CD4-positive, alpha-beta T cell treated with Interleukin-17A for 4 hours (primary cell): ENCODE data around the gene PLXND1.

ENCODE experiments used
- DNase-seq: peaks from one replicate; pipeline ENCODE4 v3.0.0-alpha.2; 2020; ENCODE audit warnings: mixed read lengths

The PLXND1 gene

GRCh38 chr3:129626744-129627349 is 20.4 kb upstream of the PLXND1 start:
- peak; percentile 74 for DNase-seq

DNA sequence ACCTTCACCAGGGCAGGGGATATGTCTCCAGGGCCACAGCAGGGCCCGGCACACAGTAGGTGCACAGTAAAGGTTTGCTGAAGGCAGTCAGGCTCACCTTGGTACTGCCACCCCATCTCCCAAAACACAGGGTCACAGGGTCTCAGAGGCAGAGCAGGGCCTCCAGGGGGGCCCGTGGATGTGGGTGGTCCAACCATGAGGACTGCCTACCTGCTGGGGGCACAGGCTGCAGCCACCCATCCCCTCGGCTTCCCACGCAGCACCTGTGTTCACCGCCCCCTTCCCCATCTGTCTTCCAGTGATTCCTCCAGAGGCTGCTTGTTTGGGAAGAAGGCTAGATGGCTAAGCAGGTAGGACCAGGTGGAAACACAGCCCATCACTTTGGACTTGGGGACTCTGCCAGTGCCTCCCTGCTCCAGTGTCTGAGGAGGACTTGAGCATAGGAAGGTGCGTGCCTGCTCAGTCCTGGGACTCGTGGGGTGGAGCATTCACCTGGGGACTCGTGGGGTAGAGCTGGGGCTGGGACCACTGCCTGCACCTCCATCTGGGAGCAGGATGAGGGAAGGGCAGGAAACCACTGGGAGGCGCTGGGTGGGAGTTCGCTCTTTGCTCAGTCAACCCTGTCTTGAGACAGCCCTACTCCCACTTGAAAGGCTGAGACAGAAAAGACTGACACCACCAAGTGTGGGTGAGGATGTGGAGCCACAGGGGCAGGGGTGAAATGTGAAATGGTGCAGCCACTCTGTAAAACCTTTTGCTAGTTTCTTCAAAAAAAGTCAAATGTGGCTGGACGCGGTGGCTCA is 18.8 kb upstream of the PLXND1 start:
- no peak for DNase-seq

DNA sequence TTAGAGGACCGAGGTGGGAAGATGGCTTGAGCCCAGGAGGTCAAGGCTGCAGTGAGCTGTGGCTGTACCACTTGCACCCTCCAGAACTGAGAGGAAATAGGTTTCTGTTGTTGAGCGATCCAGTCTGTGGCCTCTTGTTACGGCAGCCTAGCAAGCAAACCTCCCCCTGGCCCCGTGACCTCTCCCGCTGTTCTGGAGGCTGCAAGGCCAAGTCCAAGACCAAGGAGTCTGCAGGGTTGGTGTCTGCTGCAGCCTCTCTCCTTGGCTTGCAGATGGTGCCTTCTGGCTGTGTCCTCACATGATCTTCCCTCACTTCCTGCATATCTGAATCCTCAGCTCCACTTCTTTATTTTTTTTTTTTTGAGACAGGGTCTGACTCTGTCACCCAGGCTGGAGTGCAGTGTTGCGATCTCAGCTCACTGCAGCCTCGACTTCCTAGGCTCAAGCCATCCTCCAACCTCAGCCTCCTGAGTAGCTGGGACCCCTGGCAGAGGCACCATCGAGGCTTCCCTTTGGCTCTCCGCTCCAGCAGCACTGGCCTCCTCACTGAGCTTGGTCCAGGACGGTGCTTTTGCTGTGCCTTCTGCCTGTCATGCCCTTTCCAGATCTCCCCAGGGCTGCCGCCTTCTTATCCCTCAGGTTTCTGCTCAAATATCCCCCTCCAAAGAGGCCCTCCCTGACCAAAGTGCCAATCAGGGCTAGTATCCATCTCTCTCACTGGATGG is 18.0 kb upstream of the PLXND1 start:
- no peak for DNase-seq

GRCh38 chr3:129623447-129624118 is 17.1 kb upstream of the PLXND1 start:
- no peak for DNase-seq

DNA sequence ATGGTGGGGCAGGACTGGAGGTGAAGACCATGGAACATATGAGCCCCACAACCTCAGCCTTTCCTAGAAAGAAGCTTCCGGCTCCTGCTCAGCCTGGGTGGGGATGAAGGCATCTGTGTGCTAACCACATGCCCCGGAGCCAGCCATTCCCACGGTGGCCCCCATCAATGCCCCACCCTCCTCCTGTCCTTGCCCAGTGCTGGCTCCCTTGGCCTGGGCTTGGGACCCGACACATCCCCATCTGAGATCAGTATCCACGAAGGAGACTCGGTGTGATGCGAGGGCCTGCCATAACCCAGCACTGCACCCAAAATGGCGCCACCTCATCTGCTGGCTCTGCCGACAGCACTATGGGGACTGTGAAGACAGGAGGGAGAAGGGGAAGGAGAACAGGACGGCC is 16.5 kb upstream of the PLXND1 start:
- DNase-seq = no peak

DNA sequence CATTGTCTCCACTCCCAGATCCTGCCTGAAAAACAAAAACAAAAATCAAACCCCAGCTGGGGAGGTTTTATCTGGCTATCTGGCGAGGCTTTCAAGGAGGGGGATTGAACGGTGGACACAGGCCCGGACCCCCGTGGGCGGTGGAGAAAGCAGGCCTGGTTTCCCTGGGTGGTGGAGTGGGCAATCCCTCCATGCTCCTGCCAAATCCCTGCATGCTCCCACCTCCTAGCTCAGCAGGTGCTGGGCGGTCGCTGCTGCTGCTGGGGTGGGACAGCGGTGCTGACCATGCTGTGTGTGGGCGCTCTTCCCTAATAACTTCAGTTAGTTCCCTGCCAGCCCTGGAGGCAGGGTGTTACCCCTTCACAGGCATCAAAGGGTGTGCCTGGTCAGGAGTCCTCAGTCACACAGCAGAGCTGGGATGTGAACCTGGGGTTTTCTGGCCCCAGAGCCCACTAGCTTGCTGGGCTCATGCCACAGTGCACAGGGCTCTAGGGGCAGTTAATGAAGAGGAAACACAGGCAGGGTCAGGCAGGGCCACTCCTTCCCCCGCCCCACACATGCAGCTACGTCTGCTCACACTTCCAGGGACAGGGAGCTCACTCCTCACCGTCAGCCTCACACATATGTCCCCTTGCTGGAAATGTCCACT is 15.9 kb upstream of the PLXND1 start:
- no peak for DNase-seq

DNA sequence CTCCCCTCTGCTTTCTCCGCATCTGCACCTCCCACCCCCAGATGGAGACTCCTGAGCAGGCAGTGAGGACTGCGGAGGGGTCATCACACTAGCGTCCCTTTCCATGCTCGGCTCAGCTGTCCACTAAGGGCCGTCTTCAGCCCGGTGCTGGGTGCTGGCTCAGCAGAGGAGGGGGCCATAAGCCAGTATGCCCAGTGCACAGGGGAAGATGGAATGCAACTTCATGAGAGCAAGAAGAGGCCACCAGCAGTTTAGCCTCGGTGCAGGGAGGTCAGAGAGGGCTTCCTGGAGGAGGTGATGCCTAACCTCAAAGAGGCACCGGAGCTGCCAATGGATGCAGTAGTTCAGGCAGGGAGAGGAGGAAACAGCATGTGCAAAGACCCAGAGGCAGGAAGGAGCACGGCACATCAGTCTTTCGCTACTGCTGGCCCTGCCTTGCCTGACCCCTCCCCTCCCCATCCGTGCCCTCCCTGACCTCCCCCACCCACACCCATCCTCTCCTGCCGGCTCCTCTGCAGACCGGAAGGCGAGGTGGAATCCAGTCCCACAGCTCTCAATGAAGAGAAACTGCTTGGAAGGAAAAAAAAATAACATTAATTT is 15.2 kb upstream of the PLXND1 start:
- DNase-seq = no peak

DNA sequence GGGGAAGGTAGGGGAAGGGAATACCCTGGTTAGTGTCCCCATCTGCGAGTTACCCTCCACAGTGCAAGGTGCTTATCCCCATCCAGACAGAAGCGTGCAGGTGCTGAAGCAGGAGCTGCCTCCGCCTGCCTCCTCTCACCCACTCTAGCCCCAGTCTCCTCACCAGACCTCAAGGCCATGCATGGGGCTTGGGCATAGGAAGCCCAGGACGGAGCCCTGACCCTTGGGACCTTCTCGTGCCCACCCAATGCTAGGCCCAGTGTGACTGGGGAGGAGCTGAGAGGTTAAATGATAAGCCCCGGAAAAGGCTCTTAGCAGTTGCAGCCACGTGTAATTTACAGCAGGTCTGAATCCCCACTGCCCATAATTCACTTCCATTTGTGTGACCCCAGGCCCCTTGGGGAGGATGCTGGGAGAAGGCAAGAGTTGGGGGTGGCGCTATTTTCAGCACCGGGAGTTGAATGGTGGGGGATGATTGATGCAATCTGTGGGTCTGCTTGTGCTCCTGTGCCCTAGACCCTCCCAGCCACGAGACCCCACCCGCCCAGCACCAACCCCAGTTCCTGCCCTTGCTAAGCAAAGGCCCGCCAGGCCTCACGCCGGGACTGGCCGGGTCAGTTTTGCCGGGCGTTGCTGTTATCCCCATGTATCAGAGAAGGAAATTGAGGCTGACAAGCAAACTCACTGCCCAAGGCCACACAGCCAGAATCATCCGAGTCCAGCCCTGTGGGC is 14.5 kb upstream of the PLXND1 start:
- DNase-seq = no peak

DNA sequence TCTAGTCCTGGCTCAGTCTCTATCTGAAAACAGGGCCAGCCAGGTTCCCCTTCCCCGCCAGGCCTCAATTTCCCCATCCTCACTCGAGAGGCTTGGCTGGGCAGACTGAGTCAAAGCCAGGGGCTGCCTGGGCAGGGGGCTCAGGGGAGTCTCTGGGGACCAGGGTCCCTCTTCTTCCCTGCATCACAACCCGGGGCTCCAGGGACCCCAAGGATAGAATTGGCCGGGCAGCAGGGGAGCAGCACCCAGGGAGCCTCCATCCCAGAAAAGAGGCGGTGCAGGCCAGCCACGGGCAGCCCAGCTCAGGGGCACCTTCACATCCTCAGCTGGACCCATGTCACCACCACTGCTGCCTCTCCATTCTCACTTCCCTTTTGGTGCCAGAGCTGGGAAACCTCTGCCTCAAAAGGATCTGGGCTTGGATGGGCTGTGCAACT is 13.3 kb upstream of the PLXND1 start:
- no peak for DNase-seq

DNA sequence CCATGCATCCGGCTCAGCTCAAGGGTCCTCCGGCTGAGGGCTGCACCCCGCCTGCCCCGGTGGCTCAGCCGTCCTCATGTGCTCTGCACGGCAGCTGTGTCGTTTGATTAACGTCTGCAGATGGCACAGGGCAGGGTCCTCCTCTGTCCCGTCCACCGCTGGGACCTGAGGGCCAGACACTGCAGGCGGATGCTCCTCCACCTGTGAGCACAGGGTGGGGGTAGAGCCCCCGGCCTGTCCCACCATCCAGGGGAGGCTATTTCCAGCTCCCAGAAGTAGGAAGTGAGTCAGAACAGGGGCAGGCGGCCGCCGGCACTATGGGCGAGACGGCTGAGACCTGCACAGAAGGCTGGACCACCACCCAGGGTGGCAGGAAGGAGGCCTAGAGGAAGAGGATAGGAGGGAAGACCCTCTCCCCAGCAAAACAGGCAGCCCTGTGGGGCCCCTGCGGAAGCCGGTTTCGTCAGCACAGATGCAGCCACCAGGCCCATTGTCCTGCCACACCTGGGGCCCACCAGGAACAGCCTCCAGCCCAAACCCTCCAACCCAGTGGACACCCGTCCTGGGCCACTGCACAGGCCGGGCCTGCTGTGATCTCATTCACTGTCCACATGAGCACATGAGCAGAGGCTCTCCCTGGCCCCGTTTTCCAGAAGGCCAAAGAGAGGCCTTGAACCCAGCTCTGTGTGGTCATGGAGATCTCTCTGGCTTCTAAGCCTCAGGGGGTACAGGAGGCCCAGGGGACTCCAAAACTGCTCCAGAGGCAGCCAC is 12.6 kb upstream of the PLXND1 start:
- DNase-seq = no peak

GRCh38 chr3:129618186-129618820 is 11.8 kb upstream of the PLXND1 start:
- no peak for DNase-seq

DNA sequence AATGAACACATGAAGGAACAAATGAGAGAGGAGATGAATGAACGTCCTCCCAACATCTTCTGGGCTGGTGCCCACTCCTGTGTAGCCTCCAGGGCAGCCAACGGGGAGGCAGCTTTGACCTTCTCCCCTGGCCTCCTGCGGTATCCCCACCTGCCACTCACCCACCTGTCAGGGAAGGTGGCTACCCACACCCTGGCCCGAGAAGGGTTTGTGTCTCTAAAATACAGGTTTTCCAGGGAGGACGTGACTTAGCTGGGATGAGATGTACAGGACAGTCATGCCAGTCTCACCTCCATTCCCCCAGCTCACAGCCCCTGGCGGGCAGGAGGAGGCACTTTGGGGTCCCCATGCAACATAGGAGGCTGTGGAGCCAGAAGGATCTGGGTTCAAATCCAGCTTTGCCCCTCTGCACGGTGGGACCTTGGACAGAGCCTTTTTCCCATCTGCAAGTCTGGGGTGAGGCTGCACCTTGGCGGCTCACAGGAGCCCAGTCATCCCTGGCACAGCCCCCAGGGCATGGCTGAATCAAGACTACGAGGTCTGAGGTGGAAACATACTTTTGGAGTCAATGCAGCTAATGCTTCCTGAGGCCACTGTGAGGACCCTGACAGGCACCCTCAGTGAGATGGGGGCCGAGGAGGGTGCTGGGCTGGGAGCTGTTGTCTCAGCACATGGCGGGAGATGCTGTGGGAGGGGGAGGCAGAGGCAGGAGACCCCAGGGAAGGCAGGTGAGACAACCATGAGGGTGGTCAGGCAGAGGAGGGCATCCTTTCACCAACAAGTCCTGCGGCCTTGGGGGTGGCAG is 11.1 kb upstream of the PLXND1 start:
- no peak for DNase-seq

DNA sequence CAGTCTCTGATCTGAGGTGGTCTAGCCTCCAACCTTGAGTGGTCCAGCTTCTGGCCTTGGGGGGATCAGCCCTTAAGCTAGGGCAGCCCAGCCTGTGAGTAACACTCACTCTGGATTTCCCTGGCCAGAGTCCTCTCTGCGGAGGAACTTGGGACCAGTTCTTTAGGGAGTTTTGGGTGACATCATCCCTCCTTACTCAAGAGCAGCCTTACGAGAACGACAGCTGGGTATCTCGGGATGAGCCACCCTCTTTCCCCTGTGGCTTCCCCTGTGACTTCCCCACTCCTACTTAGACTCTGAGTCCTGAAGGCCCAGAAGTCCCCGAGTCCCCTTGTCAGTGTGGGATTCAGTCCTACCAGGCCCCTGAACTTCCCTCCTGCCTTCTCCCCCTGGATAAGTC is 10.2 kb upstream of the PLXND1 start:
- DNase-seq = no peak

DNA sequence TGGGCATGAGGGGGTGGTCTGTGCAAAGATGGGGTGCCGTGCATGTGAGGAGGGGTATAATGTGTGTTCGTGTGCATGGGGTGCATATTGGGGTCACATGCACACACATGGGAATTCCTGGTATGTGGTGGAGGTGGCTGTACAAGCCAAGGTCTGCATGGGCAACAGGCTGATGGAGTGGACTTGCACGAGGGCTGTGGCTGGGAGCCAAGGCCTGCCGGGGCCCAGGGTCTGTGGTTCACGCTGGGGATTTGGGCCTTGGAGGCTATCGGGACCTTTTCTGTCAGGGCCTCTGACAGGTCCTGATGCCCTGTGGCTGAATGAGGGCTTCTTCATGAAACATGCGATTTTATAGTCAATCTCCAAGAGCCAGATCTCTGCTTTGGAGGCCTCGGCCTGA is 9.8 kb upstream of the PLXND1 start:
- DNase-seq = no peak

GRCh38 chr3:129615751-129616281 is 9.3 kb upstream of the PLXND1 start:
- no peak for DNase-seq

GRCh38 chr3:129614927-129615363 is 8.5 kb upstream of the PLXND1 start:
- DNase-seq = no peak

GRCh38 chr3:129614435-129614834 is 8.0 kb upstream of the PLXND1 start:
- DNase-seq = no peak

- no peak for DNase-seq
Measured at GRCh38 chr3:129613367-129613740, 6.9 kb upstream of the PLXND1 start.
